GM19023 (cell line): ENCODE results near the gene ANKRD31.
"Not testable (repeated sequence)": the region's sequence is repeated elsewhere in the genome, so short reads cannot be mapped to it uniquely, and the experiment has no call there.

Experiments
- ATAC-seq: cut with Tn5 transposase; IDR thresholded peaks from one replicate; pipeline ENCODE4 v1.9.1; 2021; ENCODE audit warnings: mild to moderate bottlenecking, moderate library complexity; ENCODE audit not compliant: unreplicated experiment

Gene ANKRD31

DNA sequence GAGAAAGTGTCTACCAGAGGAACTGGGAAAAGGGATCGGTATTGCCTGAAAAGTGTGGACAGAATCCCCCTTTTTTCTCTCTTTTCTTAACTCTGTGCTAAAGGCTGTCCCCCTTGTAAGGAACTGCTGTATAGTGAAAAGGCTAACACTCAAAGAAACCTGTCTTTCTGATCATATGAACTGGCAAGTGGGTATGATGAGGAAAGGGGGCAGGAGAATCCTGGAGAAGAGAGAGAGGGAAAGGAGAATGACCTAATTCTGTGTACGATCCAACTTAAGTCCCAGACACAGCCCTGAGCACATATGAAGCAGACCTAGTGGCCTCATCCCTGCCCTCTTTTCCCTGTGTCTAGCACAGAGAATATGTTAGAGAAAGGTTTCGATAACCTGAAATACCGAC, 967 bp downstream of the ANKRD31 start:
- no peak for ATAC-seq

DNA sequence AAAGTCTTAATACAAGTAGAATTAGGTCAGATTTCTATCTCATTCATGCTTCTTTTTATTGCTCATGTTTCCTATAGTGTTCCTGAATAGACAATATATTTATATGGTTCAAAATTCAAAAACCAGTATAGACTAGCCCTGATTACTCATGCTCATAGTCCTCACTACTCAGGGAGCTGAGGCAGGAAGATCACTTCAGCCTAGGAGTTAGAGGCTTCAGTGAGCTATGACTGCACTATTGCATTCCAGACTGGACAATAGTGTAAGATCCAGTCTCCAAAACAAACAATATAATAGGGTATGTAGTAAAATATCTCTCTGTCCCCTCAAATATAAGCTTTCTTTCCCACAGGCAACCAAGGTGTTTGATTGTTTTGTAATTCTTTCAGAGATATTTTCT, 2.4 kb downstream of the ANKRD31 start:
- ATAC-seq, result no peak

DNA sequence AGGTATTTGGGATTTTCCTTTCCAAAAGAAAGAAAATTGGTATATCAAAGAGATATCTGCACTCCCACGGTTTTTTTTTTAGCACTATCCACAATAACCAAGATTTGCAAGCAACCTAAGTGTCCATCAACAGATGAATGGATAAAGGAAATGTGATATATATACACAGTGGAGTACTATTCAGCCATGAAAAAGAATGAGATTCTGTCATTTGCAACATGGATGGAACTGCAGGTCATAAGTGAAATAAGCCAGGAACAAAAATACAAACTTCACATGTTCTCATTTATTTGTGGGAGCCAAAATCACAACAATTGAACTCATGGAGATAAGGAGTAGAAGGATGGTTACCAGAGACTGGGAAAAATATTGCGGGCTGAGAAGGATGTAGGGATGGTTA, 9.8 kb downstream of the ANKRD31 start:
- ATAC-seq, result no peak

DNA sequence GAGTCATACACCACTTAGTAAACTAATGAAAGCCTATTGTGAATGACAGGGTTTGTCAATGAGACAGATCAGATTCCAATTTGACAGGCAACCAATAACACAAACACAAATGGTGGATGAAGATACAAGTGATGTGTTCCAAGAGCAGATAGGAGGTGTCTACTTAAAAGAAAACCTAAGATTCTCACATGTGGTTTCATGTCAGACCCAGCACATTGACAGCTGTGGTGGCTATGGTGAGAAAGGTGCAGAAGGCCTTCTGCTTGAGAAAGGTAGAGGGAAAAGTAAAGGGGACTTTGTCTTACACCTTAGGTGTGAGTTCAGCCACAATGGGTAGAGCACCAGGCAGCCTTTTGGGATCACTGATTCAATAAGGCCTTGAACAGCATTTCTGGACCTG, 11.2 kb downstream of the ANKRD31 start:
- ATAC-seq, result no peak

DNA sequence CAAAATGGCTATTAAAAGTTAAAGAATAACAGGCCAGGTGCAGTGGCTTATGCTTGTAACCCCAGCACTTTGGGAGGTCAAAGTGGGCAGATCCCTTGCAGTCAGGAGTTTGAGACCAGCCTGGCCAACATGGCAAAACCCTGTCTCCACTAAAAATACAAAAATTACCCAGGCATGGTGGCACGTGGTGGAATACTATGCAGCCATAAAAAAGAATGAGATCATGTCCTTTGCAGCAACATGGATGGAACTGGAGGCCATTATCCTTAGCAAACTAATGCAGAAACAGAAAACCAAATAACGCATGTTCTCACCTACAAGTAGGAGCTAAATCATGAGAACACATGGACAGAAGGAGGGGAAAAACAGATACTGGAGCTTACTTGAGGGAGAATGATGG, 15.9 kb downstream of the ANKRD31 start:
- ATAC-seq, result not testable (repeated sequence)

DNA sequence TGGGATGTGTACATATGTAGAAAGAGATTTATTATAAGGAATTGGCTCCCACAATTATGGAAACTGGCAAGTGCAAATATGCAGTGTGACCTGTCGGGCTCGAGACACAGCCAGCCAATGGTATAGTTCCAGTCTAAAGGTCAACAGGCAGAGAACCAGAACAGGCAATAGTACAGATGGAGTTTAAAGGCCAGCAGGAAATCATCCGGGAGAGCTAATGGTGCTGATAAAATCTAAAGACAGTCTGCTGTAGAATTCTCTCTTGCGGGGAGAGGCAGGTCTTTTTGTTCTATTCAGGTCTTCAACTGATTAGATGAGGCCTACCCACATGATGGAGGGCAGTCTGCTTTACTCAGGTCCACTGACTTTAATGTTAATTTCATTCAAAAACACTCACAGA, 21.8 kb downstream of the ANKRD31 start:
- no peak for ATAC-seq

DNA sequence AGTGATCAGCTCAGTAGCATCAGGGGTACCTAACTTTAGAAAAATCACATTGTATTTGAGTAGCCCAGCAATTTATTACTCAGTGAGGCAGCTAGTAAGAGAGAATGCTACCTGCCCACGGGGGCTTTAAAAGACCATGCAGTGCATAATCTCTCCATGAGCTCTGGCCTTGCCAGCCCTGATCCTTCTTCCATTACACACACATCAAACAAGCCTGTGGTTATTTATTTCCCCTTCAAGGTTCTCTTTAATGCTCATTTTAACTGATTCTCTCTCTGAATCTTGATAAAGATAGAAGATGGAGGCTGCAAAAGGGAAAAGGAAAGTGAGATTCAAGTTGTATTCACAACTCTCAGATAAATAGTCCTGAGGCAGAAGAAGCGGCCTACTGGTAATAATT, 22.3 kb downstream of the ANKRD31 start:
- no peak for ATAC-seq

DNA sequence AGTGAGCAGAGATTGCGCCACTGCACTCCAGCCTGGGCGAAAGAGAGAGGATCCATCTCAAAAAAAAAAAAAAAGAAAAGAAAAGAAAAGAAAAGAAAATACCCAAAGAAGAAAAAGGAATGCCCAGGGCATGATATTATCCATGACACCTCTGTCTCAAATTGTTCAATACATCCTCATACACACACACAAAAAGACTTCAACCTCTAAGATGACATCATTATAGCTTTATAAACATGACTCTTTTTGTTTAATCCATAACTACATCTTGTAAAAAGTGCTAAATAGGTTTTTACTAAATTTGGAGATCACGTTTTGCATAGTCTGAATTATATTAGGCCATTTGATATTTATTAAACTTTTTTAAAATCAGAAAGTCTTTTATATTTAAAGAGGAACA, 33.1 kb downstream of the ANKRD31 start:
- no peak for ATAC-seq

DNA sequence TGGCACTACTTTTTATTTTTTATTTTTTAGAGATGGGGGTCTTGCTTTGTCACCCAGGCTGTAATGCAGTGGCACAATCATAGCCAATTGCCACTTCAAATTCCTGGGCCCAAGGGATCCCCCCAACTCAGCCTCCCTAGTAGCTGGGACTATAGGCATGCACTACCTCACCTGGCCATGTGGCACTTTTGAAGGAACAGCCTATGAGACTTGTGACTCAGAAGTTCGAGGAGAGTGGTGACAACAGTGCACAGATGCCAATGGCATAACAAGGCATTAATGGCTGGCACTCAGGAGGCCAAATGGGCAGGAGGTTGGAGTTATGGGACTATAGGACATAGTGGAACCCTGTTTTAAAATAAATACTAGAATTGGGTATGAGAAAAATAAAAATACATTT, 33.7 kb downstream of the ANKRD31 start:
- ATAC-seq, result no peak

DNA sequence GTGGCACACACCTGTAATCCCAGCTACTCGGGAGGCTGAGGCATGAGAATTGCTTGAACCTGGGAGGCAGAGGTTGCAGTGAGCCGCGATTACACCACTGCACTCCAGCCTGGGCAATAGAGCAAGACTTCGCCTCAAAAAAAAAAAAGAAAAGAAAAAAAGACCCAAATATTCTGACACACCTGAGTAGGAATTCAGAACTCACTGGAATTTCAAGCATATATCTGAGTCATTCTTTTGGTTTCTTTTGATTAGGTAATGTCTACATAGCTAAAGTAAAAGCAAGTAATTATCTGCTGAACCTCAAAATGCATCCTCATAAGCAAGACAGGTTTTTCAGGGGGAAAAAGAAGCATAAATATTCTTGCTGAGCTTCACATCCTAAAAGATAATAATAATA, 35.9 kb downstream of the ANKRD31 start:
- no peak for ATAC-seq

DNA sequence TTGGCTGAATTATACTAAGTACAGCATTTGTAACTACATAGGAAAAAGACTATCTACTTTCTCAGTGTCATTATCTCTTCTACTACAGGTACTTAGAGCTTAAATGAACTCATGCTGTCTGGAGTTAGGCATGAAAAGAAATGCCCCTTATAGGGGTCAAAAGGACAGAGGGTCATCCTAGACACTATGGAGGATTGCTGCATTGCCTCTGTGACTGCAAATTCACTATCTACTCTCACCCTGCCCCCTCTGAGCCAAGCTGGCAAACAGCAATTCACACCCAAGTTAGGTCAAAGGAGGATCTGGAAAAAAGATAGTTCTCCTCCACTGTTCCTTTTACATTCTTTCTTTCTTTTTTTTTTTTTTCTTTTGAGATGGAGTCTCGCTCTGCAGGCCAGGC, 36.7 kb downstream of the ANKRD31 start:
- no peak for ATAC-seq

DNA sequence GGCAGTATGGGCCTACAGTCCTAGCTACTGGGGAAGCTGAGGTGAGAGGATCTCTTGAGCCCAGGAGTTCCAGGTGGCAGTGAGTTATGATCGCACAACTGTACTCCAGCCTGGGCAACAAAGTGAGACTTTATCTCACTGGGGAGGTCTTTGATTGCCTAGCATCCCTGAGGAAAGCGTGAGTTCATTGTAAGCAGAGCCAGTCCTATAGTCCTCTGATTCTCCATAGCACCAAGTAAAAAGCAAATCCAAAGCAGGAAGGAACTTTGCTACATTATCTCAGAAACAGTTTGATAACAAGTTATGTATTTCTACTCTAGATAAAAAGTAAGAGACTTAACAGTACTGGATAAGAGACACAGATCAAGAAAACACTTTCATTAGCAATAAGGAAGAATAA, 37.6 kb downstream of the ANKRD31 start:
- no peak for ATAC-seq

DNA sequence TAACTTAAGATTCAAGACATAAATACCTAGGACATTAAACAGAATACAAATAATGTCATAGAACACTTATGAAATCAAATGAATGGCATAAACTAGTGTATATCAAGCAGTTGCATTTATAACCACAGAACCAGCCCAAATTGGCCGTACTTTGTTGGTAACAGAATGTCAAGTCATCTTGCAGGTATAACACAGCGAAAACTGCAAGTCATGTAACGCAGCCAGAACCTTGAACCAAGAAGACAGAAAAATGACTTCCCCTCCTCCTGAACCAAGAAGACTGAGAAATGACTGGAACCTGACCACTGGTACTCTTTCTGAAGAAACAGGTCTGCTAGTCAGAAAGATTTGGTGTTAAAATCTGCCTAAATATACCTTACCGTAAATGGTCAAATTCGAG, 38.9 kb downstream of the ANKRD31 start:
- ATAC-seq, result no peak

DNA sequence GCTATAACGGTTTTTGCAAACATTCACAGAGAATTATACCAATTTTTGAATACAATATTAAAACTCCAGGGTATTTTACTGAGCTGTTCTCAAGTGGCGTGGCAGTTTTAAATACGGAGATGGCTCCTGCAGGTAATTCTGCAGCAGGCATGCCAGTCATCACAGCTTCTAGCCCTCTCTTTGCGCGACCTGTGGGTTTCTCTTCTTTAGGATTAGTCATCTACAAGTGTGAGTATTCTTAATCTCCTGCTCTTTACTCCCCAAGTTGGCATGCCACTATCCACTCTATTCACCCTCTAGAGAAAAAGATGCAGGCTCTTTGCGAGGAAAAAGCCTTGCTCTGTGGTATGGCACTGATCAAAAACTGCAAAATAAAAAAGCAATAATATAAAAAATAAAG, 43.9 kb downstream of the ANKRD31 start:
- no peak for ATAC-seq

DNA sequence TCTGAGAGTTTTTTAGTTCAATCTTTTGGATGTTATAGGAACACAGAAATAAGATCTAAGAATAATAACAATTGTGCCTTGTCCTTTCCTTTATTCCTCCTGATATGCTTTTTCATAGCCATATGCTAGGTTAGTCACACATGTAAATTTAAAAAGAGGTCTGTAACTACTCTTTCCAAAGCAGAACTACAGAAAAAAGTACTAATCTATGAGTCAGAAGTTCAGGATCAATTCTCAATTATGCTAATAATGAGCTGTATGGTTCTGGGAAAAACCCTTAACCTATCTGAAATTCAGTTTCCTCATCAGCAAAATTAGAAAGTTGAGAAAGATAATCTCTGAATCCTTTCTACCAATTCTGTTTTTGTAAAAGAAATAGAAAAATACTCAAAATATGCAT, 44.4 kb downstream of the ANKRD31 start:
- ATAC-seq, result no peak

DNA sequence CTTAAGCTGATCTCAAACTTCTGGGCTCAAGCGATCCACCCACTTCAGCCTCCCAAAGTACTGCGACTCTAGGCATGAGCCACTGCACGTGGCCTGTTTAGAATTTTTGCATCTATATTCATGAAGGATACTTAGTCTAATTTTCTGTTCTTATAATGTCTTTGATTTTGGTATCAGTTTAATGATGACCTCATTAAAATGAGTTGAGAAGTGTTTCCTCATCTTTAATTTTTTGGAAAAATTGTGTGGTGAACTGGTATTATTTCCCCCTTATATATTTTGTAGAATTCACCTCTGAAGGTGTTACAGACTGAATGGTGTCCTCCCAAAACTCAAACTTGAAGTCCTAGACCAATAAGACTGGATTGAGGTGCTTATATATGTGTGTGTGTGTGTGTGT, 46.5 kb downstream of the ANKRD31 start:
- no peak for ATAC-seq

DNA sequence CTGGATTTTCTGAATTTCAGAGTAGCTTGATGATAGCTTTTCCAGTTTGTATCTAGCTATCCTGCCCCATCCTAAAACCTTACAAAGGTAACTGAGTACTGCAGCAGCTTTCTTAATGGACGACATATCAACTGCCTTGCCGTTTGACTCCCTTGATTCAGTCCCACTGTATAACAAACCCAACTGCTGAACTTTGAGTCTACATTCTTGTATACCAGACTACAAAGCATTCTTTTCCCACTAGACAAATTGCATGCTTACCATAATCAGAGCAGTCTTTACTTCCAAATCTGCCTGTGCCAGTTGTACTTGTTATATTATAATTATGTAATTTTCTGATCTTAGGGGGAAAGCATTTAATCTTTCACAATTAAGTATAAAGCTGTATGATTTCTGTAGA, 47.3 kb downstream of the ANKRD31 start:
- ATAC-seq, result no peak

DNA sequence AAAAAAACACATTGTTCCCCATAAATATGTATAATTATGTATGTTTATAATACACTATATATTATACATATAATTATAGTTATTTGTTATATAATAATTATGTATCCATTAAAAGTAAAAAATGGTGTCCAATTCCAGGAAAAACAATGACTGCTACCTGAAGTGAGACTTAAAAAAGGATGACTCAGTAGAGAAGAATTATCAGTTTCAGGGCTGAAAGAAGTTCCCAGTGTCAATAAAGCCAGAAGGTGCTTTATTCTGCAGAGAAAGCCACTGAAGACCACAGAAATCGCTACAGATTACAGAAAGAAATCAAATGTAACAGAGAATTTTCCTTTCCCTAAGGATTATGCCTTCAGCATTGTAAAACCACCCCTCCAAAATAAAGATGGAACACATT, 50.9 kb downstream of the ANKRD31 start:
- ATAC-seq, result no peak

DNA sequence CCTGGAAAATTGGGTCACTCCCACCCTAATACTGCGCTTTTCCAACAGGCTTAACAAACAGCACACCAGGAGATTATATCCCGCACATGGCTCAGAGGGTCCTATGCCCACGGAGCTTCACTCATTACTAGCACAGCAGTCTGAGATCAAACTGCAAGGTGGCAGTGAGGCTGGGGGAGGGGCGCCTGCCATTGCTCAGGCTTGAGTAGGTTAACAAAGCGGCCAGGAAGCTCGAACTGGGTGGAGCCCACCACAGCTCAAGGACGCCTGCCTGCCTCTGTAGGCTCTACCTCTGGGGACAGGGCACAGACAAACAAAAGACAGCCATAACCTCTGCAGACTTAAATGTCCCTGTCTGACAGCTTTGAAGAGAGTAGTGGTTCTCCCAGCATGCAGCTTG, 60.7 kb downstream of the ANKRD31 start:
- not testable (repeated sequence) for ATAC-seq

DNA sequence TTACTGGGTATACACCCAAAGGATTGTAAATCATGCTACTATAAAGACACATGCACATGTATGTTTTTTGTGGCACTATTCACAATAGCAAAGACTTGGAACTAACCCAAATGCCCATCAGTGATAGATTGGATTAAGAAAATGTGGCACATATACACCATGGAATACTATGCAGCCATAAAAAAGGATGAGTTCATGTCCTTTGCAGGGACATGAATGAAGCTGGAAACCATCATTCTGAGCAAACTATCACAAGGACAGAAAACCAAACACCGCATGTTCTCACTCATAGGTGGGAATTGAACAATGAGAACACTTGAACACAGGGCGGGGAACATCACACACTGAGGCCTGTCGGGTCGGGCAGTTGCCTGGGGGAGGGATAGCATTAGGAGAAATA, 61.8 kb downstream of the ANKRD31 start:
- not testable (repeated sequence) for ATAC-seq

DNA sequence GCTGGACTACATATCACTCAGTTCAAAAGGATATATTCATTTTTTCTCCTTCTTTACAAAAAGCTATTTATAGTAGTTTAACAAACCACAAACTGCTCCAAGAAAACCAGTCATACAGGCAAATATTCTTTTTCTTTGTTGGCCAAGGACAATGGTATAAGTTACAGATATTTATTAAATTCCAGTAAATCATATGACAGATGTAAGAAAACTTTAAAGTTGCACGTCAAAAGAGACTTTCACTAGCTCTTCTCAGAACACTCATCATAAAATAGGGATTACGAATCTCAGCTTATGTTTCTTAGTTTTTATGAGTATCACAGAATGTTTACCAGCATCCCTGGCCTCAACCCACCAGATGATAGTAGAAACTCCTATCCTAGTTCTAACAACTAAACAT, 67.2 kb downstream of the ANKRD31 start:
- ATAC-seq, result no peak

DNA sequence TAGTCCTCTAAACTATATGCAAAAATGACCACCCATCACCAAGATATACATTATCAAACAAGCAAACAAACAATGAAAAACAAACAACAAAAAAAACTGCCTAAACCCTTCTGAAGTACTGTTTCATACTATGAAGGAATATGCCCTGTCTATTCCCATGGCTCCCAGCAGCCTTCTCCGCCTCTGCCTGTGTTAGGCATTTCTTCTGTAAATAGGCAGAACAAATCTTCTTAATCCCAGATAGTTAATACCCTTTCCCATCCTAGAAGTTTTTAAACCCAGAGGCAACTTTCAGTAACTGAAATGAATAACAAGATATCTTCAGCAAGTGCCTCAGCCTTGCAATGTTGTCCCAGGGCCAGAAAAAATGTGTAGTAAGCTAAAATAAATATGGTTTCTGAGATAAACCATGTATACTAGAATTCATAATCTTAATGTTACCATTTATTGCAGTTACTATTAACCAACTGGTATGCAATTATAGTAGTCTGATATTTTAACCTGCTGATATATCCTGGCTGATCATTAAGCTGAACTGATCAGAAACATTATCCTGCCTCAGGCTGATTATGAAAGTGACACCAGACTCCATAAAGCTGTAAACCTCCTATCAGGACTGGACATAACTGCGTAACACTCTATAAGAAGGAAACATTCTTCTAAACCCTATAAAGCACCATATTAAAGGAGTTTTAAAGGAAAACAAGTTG, 68.5 kb downstream of the ANKRD31 start:
- no peak for ATAC-seq

DNA sequence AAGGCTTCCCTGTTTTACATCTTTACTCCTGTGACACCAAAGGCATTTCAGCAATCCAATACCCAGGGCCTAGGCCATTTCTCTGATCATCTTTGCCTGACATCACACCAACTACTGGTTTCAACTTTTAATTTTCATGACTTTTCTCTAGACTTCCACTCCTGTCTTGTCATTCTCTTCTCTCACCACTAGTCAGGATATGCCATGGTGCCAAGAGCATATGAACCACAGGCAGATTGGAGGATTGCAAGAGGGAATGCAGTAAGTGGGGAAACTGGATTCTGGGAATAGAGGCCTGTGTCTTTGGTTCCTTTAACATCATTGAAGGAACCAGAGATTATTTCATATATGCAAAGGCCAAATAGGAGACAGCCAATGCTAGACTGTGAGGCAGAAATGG, 69.3 kb downstream of the ANKRD31 start:
- no peak for ATAC-seq
